ENCODE data around the gene HNRNPM. TPM values are rescaled to one million over a fixed set of nuclear protein-coding genes. Genes with fewer than 3 reads are reported as not detected.
"Not testable (repeated sequence)": the region's sequence is repeated elsewhere in the genome, so short reads cannot be mapped to it uniquely, and the experiment has no call there.

The HNRNPM gene
- total RNA-seq, 1 experiment from 2014 or later, result 123 TPM

DNA sequence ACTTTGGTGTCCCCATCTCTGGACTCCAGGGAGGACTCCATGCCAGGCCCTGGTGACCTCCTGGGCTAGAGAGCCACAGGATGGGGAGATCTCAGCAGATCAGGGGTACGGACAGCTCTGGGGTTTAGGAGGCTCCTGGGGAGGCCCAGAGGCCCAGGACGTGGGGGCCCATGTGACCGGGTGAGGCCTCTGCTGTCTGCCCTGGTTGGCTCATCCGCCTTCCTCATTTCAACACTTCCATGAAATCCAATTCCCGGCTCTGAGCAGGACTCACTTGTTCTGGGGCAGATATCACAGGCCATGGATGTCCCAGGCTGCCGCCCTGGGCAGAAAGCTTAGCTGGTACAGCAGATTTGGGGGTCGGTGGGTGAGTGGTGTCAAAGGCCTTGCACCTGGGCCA is 58.7 kb downstream of the HNRNPM start:
- in situ Hi-C loops (cut with HindIII; ENCODE audit: low sequenced_read_pairs), result no loop called here
- DNase-seq (ENCODE audit: low spot score), result no peak

DNA sequence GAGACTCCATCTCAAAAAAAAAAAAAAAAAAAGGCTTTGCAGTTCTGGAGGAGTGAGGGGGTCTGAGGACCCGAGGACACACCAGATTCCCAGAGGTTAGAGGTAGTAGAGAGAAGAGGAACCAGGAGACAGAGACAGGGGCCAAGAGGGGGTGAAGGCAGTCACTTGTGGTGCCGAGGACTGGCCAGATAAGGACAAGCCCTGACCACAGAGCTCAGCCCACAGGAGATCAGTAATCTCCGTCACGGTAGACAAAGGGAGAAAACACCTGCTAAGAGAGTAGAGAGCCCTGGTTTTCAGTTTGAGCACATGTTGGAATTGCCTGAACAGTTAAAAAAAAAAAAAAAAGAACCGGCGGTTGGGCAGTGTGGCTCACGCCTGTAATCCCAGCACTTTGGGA is 59.4 kb downstream of the HNRNPM start:
- no peak for DNase-seq (ENCODE audit: low spot score)
- in situ Hi-C loops (cut with HindIII; ENCODE audit: low sequenced_read_pairs), result no loop called here

DNA sequence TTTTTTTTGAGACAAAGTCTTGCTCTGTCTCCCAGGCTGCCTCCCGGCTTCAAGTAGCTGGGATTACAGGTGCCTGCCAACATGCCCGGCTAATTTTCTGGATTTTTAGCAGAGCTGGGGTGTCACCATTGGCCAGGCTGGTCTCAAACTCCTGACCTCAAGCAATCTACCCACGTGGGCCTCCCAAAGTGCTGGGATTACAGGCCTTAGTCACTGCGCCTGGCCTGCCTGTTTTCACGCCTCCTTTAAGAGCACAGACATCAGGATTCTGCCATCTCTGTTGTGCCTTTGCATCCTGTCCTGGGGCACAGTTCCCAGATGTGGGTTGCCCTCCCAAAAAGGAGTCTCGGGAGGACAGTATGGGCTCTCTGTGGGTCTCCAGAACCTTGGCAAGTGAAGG is 60.1 kb downstream of the HNRNPM start:
- in situ Hi-C loops (cut with HindIII; ENCODE audit: low sequenced_read_pairs), result no loop called here
- no peak for DNase-seq (ENCODE audit: low spot score)

DNA sequence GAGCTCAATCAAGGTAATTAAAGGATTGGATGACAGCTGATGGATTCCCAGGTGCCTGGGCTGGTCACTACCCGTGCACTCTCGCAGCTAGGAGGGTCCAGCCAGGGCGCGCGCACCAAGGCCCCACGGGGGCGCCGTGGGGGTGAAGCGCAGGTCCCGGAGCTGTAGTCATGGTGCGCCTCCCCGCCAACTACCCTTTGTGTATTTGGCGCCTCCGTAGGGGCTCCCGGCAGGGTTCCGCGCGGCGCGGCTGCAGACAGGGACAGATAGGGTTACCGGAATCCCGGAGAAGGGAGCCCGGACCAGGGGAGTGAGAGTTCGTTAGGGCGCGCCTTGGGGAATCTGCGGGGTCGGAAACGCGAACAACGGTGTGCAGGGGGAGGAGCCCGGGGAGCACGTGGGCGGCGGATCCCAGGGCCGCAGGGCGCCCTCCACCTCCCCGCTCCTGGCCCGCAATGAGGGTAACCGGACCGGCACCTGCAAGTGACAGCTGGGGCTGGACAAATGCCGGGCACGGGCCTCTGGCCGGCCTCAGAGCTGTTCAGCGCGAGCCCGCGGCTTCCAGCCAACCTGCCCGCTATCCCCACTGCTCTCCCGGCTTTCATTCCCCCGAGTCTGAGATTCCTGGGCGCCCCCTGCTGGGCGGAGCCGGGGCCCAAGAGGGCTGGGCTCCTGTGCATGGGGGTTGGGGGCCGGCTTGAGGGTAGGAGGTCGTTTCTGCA is 61.1 kb downstream of the HNRNPM start:
- DNase-seq (ENCODE audit: low spot score), result peak; percentile 69
- in situ Hi-C loops (cut with HindIII; ENCODE audit: low sequenced_read_pairs), result no loop called here

DNA sequence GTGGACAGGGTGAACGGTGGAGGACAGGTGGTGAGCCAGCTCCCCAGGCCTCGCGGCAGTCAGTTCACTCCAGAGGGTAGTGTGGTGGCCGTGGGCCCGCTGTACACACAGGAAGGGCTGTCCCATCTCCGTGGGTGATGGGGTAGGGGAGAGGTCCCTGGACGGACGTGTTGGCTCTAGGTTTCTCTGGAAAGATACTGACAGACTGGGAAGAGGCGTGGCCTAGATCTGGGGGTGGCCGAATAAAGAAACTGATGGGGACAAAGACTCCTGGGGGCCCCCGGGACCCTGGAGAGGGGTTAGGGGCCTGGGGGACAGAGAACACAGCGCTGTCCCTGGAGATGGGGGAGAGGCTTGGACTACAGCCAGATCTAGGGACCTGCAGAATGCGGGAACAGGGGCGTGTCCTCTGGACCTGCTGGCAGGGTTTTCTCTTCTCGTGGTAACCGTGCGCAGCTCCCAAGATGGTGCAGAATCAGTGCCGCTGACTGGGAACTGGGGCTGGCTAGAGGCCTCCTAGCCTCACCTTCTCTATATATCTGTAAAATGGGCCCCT is 61.7 kb downstream of the HNRNPM start:
- DNase-seq (ENCODE audit: low spot score), result peak; percentile 64
- in situ Hi-C loops (cut with HindIII; ENCODE audit: low sequenced_read_pairs), result no loop called here

DNA sequence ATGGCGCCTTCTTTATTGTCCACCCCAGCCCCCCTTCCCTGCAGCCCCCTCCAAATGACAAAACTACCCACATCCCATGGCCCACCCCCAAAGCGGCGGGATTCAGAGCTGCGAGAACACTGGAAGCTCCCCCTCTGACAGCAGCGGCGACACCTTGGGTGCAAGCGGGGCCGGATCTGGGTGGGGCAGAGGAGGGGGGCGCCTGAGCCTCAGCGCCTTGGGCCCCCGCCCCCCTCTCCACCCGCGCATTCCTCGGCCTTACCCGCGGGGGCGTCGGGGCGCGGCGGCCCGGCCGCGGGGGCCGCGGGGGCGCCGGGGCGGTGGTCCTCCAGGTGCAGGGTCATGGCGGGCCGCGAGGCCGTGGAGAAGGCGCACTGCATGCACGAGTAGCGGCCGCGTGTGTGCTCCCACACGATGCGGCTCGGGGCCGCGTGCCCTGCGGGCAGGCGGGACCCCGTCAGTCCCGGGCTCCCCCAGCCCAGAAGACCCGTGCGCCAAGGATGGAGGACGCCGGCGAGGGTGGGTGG is 65.9 kb downstream of the HNRNPM start:
- in situ Hi-C loops (cut with HindIII; ENCODE audit: low sequenced_read_pairs), result no loop called here
- DNase-seq (ENCODE audit: low spot score), result no peak

DNA sequence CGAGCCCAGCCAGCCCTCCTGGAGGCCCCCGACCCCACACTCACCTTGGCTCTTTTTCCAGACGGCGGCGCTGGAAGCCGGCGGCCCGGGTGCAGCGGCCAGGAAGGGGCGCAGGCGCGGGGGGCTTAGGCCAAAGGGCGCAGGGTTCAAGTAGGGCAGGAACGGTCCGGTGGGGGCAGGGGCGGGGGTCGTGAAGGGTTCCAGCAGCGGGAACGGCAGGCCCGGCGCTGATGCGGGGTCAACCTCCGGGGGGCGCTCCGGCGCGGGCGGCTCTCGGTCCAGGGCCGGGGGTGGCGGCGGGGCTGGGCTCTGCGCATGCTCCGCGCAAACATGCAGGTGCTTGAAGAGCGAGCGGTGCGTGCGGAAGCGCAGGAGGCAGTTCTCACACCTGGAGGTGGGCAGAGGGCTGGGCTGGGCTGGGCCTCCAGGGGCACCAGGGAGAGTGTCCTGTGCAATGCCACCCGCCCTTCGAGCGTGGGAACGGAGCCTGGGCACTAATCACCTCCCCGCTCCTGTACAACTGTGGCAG is 66.9 kb downstream of the HNRNPM start:
- no peak for DNase-seq (ENCODE audit: low spot score)
- in situ Hi-C loops (cut with HindIII; ENCODE audit: low sequenced_read_pairs), result no loop called here

DNA sequence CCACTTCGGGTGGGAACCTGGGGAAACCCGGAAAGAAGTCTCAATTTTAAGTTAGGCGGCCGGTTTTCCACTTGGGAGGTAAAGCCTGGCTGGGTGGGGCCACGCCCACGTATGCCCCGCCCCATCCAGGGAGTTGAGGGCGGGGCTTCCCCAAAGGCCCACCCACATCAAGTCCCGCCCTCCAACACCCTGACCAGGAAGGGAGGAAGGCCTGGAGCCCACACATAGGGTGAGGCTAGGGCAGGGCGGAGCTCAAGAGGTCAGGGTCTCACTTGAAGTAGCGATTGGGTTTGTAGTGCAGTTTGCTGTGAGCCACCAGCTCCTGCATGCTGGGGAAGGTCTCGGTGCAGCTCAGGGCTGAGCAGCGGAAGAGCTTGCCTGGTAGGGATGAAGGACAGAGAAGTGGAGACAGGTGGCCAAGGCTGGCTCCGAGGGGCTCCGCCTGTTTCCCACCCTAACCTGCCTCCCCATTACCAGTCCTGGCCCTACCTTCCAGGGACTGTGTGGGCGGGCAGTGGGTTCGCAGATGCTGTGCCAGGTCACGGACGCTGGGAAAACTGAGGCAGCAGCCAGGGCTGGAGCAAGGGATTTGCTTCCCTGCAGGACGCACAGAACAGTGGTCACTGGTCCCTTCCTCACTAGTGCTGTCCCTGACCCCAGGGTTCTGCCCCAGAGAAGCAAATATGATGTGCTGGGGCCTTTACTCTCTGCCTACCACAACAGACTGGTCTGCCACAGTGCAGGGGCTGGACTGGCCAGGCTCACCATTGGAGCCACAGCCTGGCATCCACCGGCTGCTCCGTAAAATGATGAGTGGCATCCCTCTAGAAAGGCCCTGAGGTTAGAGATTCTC is 67.6 kb downstream of the HNRNPM start:
- peak; percentile 30 for DNase-seq (ENCODE audit: low spot score)
- in situ Hi-C loops (cut with HindIII; ENCODE audit: low sequenced_read_pairs), result no loop called here

DNA sequence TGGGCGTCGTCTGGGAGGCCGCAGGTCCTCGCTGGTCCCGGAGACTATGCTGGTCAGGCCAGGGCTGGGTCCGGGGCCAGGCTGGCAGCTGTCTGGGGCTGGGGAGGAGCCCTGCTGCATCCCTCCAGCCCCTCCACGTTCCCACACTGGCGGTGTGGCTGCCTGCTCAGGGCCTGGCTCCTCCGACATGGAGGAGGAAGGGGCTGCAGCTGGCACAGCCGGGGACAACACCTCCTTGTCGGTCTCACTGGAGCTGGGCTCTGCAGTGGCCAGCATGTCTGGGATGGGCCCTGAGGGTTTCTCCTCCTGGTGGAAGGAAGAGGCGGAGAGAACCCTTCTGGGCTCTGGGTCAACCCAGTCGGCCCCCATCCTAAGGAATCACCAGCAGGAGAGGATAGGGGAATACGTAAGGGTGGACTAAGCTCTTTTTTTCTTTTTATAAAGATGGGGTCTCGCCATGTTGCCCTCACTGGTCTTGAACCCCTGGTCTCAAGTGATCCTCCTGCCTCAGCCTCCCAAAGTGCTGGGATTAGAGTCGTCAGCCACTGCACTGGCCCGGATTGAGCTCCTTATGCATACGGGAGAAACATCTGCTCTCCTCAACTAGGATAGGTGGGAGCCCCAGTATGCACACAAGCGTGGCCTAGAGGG is 68.4 kb downstream of the HNRNPM start:
- no peak for DNase-seq (ENCODE audit: low spot score)
- in situ Hi-C loops (cut with HindIII; ENCODE audit: low sequenced_read_pairs), result no loop called here

DNA sequence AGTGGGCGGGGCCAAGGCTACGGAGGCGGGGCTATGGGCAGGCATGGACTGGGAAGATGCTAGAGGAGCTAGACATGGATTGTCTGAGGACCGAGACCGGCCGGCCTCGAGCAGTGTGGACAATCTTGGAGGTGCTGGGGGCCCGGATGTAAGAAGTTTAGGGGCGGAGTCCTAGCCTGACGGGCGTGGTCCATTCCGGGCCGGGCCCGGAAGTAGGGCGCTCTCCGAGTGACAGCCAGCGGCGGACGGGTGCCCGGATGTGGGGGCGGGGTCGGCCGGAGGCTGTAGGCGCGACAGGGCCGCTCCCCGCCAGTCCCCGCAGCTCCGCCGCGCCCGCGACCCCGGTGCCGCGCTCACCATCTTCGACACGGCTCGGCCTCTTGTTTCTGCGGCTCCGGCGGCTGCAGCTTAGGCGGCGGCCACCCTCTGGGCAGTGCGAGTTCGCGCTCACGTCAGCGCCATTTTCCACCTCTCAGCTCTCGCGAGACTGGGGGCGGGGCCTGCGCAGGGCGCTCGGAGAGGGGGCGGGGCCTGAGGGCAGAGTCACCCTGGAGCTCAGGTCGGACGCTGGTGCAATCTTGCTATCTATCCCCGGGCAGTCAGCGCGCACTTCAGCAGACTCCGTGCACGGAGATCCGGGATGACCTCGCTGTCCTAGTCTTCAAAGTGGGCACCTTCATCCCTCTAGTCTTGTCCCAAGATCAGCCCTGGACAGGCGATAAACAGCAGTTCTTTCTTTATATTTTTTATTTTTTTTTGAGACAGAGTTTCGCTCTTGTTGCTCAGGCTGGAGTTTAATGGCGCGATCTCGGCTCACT is 69.1 kb downstream of the HNRNPM start, which contains the start of gene ZNF414:
Gene ZNF414 (minus strand): TSS at position 481 of the 818 bp plus-strand sequence. CDS start 121 bp downstream, at position 360.
- in situ Hi-C loops (cut with HindIII; ENCODE audit: low sequenced_read_pairs), result no loop called here
- DNase-seq (ENCODE audit: low spot score), result peak; percentile 94

DNA sequence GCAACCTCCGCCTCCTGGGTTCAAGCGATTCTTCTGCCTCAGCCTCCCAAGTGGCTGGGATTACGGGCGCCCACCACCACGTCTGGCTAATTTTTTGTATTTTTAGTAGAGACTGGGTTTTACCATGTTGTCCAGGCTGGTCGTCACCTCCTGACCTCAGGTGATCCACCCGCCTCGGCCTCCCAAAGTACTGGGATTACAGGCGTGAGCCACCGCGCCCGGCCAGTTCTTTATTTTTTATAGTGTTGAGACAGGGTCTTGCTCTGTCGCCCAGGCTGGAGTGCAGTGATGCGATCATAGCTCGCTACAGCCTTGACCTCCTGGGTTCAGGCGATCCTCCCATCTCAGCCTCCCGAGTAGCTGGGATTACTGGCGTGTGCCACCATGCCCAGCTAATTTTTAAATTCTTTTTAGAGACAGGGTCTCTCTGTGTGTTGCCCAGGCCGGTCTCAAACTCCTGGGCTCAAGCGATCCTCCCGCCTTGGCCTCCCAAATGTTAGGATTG is 69.8 kb downstream of the HNRNPM start:
- not testable (repeated sequence) for DNase-seq (ENCODE audit: low spot score)

DNA sequence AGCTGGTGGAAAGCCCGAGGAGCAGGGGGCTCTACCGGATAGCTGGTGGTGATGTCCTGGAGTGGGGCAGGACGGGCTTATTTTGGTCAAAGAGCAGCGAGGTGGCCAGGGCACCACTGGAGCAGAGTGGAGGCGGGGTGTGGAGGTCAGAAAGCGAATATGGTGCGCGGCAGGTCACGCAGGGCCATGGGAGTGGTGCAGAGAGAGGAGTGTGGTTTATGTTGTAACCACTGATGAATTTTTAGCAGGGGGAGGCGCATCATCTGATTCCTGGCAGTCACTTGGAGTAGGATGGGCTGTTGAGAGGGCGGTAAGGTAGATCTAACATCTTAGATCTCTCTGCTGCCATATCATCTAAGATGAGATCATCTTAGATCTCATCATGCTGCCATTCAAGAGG is 70.5 kb downstream of the HNRNPM start:
- DNase-seq (ENCODE audit: low spot score), result no peak
- in situ Hi-C loops (cut with HindIII; ENCODE audit: low sequenced_read_pairs), result no loop called here

More for the DNA sequence above, 69.8 kb downstream of the HNRNPM start:
- in situ Hi-C loops (cut with HindIII; ENCODE audit: low sequenced_read_pairs), result not testable (repeated sequence)

DNA sequence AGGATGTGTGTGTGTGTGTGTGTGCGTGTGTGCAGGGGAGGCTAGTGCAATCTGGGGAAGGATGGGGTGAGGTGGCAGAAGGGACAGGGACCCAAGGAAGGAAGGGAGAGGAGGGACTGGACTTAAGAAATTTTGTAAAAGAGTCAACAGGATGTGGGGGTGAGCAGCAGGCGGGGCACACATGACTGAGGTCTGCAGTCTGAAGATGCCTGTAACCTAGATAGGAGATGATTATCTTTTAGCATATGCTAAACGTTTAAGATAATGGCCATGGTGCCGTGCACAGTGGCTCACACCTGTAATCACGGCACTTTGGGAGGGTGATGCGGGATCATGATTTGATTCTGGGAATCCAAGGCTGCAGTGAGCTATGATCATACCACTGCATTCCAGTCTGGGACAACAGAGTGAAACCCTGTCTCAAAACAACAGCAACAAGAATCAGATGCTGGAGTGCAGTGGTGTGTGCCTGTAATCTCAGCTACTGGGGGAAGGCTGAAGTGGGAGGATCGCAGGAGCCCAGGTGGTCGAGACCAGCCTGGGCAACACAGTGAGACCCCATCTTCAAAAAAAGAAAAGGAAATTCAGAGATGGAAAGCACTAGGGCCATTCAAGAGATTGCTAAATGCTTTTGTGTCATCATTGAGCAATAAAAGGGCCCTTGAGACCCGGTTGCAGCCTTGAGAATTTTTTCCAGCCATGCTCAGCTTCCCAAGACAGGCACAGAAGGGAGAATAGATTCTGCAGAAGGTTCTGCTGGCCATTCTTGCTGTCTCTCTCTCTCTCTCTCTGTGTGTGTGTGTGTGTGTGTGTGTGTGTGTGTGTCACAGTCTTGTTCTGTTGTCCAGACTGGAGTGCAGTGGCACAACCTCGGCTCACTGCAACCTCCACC is 73.0 kb downstream of the HNRNPM start:
- in situ Hi-C loops (cut with HindIII; ENCODE audit: low sequenced_read_pairs), result no loop called here
- DNase-seq (ENCODE audit: low spot score), result no peak

DNA sequence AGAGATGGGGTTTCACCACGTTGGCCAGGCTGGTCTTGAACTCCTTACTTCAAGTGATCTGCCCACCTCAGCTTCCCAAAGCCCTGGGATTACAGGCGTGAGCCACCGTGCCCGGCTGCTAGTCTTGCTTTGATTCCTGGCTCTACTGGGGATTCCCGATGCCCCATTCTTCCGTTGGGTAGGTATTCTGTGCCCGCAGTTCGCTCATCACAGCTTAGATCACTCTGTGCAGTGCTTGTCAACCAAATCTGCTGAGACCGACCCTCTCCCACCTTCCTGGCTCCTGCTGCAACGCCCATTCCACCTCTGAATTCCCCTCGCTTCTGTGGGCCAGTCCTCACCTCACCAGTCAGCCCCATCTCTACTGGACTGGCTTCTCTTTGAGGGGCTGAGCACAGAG is 73.8 kb downstream of the HNRNPM start:
- in situ Hi-C loops (cut with HindIII; ENCODE audit: low sequenced_read_pairs), result no loop called here
- no peak for DNase-seq (ENCODE audit: low spot score)

DNA sequence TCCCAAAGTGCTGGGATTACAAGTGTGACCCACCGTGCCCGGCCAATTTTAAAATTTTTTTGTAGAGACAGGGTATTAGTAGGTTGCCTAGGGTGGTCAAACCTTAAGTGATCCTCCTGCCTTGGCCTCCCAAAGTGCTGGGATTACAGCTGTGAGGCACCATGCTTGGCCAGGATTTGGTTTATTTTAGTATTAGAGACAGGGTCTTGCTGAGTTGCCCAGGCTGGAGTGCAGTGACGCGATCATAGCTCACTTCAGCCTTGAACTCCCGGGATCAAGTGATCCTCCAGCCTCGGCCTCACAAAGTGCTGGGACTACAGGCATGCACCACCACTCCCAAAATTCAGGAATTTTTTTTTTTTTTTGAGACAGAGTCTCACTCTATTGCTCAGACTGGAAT is 74.6 kb downstream of the HNRNPM start:
- DNase-seq (ENCODE audit: low spot score), result no peak
- in situ Hi-C loops (cut with HindIII; ENCODE audit: low sequenced_read_pairs), result no loop called here

DNA sequence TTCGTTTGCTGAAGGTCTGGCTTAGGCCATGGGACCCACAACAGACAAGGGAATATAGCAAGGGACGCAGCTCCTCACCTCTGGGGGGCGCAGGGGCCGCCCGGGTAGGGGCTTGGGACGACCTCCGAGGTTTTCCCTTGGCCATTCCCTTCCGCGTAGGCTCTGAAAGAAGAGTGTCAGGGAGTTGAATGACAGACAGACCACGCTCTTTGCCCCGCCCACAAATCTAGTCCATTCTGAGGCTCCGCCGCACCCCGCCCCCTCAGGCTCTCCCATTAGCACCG is 80.6 kb downstream of the HNRNPM start:
- DNase-seq (ENCODE audit: low spot score), result no peak
- in situ Hi-C loops (cut with HindIII; ENCODE audit: low sequenced_read_pairs), result loop anchor here (10.0 kb wide), 1 partner anchor 81 kb away; the partner anchor contains the start of gene HNRNPM

DNA sequence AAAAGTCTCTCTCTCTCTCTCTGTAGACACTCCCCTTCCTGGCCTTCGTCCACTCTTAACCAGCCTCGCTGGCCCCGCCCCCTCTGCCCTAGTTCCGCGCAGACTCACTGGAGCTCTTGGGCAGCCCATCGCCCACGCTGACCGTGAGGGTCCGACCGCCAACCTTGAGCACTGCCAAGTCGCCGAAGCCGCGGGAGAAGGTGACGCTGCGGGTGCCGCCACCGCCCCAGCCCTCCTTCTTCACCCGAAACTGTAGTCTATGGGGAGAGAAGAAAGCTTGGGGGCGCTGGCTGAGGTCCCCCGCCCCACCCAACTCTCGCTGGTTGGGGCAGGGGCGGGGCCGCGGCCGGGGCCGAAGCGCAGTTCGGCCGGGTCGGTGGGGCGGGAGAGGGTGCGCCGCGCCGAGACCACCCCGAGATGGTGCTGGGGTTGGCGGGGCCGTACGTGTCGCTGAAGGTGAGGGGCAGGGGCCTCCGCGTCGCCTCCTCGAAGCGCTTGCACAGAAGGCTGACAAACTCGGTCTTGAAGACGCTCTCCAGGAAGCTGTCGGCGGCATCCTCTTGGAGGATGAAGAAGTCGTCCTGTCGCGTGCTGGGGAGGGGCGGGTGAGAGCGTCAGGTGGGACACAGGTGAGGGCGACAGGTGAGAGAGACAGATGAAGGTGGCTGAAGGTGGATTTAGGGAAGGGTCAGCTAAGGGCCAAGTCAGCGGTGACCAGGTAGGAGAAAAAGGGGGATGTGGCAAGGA is 81.7 kb downstream of the HNRNPM start:
- in situ Hi-C loops (cut with HindIII; ENCODE audit: low sequenced_read_pairs), result loop anchor here (10.0 kb wide), 1 partner anchor 82 kb away; the partner anchor contains the start of gene HNRNPM
- DNase-seq (ENCODE audit: low spot score), result peak; percentile 75
